MV-4-11 (cell line): ENCODE measurements around the gene GNG7.
"Not testable (repeated sequence)": the region's sequence is repeated elsewhere in the genome, so short reads cannot be mapped to it uniquely, and the experiment has no call there.

Experiments
- DNase-seq: peaks from one replicate; lab custom pipeline; 2025; lab: John Stamatoyannopoulos, UW

GNG7 gene

GRCh38 chr19:2641332-2641698 lies 61.2 kb downstream of the GNG7 start:
- no peak for DNase-seq

- no peak for DNase-seq
These were observed 61.7 kb downstream of the GNG7 start for GRCh38 chr19:2640563-2641331.

GRCh38 chr19:2639999-2640398 lies 62.5 kb downstream of the GNG7 start:
- no peak for DNase-seq

GRCh38 chr19:2638417-2638940 lies 64.0 kb downstream of the GNG7 start:
- DNase-seq: no peak

- peak; percentile 49 for DNase-seq
These were observed 65.4 kb downstream of the GNG7 start for GRCh38 chr19:2636897-2637683.

- DNase-seq: no peak
These were observed 66.2 kb downstream of the GNG7 start for GRCh38 chr19:2636141-2636896.

GRCh38 chr19:2634960-2635359 lies 67.5 kb downstream of the GNG7 start:
- no peak for DNase-seq

- DNase-seq: peak; percentile 60
These were observed 68.1 kb downstream of the GNG7 start for GRCh38 chr19:2634228-2634951.

GRCh38 chr19:2633693-2634075 lies 68.8 kb downstream of the GNG7 start:
- no peak for DNase-seq

- peak; percentile 90 for DNase-seq
These were observed 71.2 kb downstream of the GNG7 start for GRCh38 chr19:2631213-2631821.

GRCh38 chr19:2630352-2631001 lies 72.0 kb downstream of the GNG7 start:
- no peak for DNase-seq

GRCh38 chr19:2629491-2630351 lies 72.8 kb downstream of the GNG7 start:
- DNase-seq: peak; percentile 95

- no peak for DNase-seq
These were observed 73.9 kb downstream of the GNG7 start for GRCh38 chr19:2628597-2628996.

GRCh38 chr19:2627855-2628254 lies 74.6 kb downstream of the GNG7 start:
- DNase-seq: no peak

GRCh38 chr19:2627319-2627829 lies 75.1 kb downstream of the GNG7 start:
- peak; percentile 73 for DNase-seq

GRCh38 chr19:2625434-2625833 lies 77.1 kb downstream of the GNG7 start:
- DNase-seq: peak; percentile 73

- DNase-seq: no peak
These were observed 77.9 kb downstream of the GNG7 start for GRCh38 chr19:2624537-2625091.

- no peak for DNase-seq
These were observed 78.7 kb downstream of the GNG7 start for GRCh38 chr19:2623798-2624197.

- DNase-seq: not testable (repeated sequence)
These were observed 80.0 kb downstream of the GNG7 start for GRCh38 chr19:2622371-2622961.
